ENCODE data around the gene VRK3.
"Not testable (repeated sequence)": the region's sequence is repeated elsewhere in the genome, so short reads cannot be mapped to it uniquely, and the experiment has no call there.

- TF ChIP-seq EZH2 (IDR thresholded peaks at IDR 0.05); POLR2AphosphoS5 (IDR thresholded peaks at IDR 0.05; ENCODE audit: borderline replicate concordance, low read depth, low read length); FOXP2 (optimal IDR thresholded peaks at IDR 0.05; ENCODE audit: control extremely low read depth, extremely low read length, insufficient read depth): not testable (repeated sequence)
These were observed 65.3 kb downstream of the VRK3 start for GRCh38 chr19:49959892-49960291.
